H1 (cell line): ENCODE measurements around the gene VIM. TPM values are rescaled to one million over a fixed set of nuclear protein-coding genes. Genes with fewer than 3 reads are reported as not detected.

Experiments used
- SAP30 ChIP-seq: fragments of 300-600 bp; sonication (generic); IDR thresholded peaks from 2 replicates; pipeline ENCODE4 v1.7.1; 2012; ENCODE audit warnings: low read length, moderate library complexity, mild to moderate bottlenecking, inconsistent platforms; ENCODE audit not compliant: insufficient read depth, insufficient replicate concordance
- polyA plus RNA-seq, 7 experiments: library from polyadenylated mRNA; depleted of rRNA in 3 of 7; stranded (reverse) in 5 of 7; unstranded in 2 of 7; fragments of >200 nt in 5 of 7; fragments of 200-250 nt in 2 of 7; gene quantifications; 1 replicate in 5 of 7; 2 replicates in 1 of 7; 4 replicates in 1 of 7; pipeline versions ENCODE4 v1.2.1 to v1.2.3, GENCODE V29; 2011 to 2013; ENCODE audit warnings: missing spikeins in 2 of 7, mixed read lengths in 2 of 7
- total RNA-seq: library from RNA; stranded (reverse); fragmentation: NEBNext Ultra II Directional; extraction: Animal tissue kit (Norgen Biotek cat#: 25700); gene quantifications from 2 replicates; pipeline ENCODE4 v1.2.1, GENCODE V29; 2021

Gene VIM
- total and polyA plus RNA-seq, 2 of the 8 experiments (the other 6 are each of a cell fraction or from before 2014, with no cell fraction given): 347 to 372 TPM

GRCh38 chr10:17241611-17242333 is 13.7 kb downstream of the VIM start (continued):
- no peak for TF ChIP-seq SAP30
